ENCODE measurements around the gene AP4E1.
"Not testable (repeated sequence)": the region's sequence is repeated elsewhere in the genome, so short reads cannot be mapped to it uniquely, and the experiment has no call there.

AP4E1 gene

DNA sequence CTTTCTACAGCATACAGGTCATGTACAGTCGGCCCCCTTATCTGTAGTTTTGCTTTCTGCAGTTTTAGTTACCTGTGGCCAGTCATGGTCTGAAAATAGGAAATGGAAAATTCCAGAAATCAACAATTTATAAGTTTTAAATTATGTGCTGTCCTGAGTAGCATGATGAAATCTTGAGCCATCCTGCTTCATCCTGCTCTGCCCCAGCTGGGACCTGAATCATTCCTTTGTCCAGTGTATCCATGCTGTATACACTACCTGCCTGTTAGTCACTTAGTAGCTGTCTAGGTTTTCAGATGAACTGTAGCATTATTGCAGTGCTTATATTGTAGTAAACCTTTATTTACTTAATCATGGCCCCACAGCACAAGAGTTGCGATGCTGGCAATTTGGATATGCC is 44.8 kb downstream of the AP4E1 start:
- no peak for DNase-seq

DNA sequence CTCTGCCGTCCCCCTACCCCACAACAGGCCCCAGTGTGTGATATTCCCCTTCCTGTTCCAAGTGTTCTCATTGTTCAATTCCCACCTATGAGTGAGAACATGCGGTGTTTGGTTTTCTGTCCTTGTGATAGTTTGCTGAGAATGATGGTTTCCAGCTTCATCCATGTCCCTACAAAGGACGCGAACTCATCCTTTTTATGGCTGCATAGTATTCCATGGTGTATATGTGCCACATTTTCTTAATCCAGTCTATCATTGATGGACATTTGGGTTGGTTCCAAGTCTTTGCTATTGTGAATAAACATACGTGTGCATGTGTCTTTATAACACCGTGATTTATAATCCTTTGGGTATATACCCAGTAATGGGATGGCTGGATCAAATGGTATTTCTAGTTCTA is 46.4 kb downstream of the AP4E1 start:
- not testable (repeated sequence) for DNase-seq

DNA sequence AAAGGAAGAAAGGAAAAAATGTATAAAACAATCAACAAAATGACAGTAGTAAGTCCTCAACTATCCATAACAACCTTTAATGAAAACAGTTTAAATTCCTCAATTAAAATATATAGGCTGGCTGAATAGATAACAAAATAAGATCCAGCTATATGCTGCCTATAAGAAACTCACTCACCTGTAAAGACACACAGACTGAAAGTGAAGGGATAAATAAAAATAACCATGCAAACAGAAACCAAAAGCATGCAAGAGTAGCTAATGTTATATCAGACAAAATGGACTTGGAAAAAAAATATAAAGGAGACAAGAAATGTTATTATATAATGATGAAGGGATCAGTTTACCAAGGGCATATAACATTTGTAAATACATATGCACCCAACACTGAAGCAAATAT is 51.2 kb downstream of the AP4E1 start:
- no peak for DNase-seq

DNA sequence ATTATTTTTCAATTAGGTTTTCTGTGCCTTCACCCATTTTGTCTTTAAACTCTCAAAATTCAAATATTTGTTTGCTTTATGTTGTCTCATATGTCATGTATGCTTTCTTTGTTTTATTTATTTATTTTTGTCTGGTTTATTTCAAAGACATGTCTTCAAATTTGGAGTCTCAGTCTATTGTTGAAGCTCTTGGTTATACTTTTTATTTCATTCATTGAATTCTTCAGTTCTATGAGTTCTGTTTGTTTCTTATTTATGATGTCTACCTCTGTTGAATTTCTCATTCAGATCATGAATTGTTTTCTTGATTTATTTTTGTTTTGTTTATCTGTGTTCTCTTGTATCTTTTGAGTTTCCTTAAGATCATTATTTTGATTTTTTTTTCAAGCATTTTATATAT is 55.6 kb downstream of the AP4E1 start:
- DNase-seq = no peak

DNA sequence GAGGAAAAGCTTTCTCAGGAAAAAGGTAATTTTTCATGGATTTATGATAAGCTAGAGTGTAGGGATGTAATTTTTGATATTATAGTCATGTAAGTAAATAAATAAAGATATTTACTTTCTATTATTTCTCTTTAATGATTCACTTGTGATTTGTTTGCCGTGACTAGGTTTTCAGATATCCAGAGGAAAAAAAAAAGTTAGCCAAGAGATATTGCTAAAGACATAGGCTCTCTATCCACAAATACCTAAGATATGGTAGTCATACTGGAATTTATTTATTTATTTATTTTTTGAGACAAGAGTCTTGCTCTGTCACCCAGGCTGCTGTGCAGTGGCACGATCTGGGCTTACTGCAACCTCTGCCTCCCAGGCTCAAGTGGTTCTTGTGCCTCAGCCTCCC is 59.9 kb downstream of the AP4E1 start:
- DNase-seq = no peak

DNA sequence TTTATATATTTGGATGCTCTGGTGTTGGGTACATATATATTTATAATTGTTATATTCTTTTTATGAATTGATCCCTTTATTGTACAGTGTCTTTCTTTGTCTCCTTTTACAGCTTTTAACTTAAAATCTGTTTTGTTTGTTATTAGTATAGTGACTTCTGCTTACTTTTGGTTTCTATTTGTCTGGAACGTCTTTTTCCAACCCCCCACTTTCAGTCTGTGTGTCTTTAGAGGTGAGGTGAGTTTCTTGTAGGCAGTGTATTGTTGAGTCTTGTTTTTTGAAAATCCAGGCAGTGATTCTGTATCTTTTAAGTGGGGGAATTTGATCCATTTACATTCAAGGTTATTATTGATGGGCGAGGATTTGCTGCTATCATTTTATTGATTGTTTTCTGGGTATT is 62.0 kb downstream of the AP4E1 start:
- DNase-seq = no peak

DNA sequence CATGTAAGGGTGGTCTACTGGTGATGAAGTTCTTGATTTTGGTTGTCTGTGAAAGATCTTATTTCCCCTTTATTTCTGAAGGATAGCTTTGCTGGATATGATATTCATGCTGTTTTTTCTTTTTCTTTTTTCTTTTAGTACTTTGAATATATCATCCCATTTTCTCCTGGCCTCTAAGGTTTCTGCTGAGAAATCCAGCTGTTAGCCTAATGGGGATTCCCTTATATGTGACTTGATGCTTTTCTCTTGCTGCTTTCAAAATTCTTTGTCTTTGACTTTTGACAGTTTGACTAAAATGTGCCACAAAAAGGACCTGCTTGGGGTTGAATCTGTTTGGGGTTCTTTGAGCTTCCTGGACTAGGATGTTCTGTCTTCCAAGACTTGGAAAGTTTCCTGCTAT is 62.6 kb downstream of the AP4E1 start:
- no peak for DNase-seq

DNA sequence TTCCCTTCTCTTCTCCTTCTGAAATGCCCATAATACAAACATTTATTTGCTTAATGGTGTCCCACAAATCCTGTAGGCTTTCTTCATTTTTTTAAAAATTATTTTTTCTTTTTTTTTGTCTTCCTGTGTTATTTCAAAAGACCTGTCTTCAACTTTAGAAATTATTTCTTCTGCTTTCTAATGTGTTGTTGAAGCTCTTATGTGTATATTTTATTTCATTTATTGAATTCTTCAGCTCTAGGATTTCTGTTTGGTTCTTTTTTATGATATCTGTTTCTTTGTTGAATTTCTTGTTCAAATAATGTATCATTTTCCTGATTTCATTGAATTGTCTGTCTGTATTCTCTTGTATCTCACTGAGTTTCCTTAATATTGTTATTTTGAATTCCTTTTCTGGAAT is 63.1 kb downstream of the AP4E1 start:
- DNase-seq = no peak

DNA sequence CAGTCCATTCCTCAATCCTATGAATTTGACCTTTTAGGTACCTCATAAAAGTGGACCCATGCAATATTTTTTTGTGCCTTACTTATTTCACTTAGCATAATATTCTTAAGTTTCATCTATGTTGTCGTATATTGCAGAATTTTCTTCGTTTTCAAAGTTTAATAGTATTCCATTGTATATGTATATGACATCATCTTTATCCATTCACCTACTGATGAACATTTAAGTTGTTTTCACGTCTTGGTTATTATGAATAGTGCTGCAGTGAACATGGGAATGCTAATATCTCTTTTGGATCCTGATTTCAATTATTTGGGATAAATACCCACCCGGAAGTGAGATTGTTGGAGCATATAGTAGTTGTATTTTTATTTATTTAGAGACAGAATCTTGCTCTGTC is 65.1 kb downstream of the AP4E1 start:
- no peak for DNase-seq

DNA sequence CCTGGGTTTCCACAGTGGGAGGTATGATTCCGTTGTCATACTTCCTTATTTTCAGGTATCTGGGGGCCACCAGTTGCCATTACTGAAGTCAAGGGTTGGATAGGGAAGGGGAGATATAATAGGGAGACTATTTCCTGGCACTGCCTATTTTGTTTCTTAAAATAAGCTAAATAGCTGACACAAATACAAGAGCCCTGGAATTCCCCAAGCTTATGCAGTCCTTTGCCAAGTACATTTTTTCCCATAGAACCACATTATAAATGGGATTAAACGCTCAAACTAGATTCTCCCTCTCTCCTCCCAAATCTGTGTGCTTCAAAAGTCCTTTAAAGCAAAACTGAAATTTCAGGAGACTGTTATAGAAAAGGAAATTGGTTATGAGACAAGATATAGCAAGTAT is 68.7 kb downstream of the AP4E1 start:
- DNase-seq = no peak

DNA sequence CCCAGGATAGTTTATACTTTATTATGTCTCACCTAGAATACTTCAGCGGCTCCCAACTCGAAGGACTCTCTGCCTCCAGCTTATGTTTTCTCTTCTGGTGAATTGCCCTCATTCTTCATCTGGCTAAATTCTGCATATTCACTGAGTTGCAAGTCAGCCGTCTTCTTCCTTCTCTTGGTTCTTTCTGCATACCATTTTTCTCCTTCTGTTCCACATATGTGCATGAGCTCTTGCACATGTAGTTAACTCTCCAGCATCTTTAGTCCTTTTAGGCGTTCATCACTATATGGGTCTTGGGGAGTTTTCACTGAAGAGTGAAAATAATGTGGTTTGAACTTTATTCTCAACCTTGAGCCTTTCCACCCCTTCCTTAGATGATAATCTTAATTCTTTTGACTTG is 70.1 kb downstream of the AP4E1 start:
- no peak for DNase-seq

DNA sequence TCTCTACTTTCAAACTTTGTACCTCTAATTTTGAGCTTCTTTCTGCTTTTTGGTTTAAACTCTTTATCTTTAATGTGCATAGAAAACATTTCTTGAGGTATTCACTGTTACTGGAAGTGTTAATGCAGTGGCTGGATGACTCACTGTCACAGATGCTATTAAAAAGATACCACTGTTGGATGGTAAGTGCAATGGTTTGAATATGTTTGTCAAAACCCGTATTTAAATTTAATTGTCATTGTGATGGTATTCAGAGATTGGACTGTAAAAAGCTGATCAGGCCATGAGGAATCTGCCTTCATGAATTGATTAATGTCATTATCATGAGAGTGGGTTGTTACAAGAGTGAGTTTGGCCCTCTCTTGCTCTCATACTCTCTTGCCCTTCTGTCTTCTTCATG is 70.6 kb downstream of the AP4E1 start:
- no peak for DNase-seq

DNA sequence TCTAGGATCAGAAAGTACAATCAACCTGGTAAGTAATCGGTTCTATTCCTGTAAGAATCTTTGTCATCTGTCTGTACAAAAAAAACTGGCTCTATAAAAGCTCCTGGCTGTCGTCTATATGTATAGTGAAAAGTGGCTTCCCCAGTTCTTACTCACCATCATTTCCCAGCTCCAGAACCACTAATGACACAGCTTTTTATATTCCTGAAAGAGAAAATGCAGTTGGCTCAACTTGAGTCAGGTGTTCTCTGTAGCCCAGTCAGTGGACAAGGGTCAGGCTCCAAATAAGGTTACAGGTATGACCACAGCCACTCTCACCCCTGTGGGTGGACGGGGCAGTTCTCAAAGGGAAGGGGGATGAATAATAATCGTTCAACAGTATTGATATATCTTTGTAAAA is 85.1 kb downstream of the AP4E1 start:
- DNase-seq = no peak

DNA sequence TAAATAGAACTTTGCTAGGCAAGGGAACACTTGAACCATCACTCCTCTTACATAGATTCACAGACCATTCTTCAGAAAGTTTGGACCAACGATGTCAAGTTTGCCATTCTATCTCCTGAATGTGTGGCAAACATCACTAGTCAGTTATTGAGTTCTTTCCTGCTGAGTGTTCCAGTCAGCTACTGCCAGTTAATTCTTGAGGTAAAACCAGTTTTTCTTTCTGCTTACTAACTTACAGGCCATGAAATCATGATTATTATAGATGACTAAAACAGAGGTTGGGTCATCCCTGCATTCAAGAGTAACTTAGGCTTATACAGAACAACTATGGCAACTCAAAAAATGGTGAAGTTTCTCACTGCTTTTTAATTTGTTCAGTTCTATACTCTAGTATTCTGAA is 88.2 kb downstream of the AP4E1 start:
- DNase-seq = no peak

DNA sequence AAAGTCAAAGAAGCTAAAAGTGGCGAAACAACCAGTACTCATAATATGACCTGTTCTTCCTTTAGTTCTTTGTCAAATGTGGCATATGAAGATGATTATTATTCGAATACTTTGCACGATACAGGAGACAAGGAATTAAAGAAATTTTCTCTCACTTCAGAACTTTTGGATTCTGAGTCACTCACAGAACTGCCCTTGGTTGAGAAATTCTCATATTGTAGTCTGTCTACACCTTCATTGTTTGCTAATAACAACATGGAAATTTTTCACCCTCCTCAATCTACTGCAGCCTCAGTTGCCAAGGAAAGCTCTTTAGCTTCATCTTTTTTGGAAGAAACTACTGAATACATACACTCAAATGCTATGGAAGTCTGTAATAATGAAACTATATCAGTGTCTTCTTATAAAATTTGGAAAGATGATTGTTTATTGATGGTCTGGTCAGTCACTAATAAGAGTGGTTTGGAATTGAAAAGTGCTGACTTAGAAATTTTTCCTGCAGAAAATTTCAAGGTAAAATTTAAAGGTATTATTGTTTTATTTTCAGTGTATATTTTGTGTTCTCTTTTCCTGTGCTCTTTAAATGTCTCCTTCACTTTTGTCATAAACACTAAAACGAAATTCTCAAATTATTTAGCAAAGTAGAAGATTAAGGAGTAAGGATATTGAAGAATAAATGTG is 89.0 kb downstream of the AP4E1 start:
- DNase-seq = no peak

DNA sequence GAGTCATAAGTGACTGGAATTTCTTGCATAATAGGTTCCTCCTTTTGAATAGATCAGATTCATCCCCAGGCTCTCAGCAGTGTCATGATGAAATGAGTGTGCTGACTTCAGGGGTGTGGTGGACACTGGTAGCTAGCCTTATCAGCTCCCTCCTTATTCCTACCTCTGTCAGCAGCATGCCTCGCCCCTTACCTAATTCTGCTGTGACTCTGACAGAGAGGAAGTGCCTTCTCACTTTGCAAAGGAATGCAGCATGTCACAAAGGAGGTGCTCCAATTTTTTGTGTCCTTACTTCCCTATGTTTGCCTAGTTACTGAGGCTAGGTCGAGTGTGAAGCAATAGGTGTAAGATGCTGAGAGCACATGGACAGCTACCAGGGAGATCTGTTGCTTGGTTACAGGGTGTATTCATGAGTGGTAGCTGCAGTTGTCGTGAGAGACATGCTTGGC is 95.6 kb downstream of the AP4E1 start:
- no peak for DNase-seq

DNA sequence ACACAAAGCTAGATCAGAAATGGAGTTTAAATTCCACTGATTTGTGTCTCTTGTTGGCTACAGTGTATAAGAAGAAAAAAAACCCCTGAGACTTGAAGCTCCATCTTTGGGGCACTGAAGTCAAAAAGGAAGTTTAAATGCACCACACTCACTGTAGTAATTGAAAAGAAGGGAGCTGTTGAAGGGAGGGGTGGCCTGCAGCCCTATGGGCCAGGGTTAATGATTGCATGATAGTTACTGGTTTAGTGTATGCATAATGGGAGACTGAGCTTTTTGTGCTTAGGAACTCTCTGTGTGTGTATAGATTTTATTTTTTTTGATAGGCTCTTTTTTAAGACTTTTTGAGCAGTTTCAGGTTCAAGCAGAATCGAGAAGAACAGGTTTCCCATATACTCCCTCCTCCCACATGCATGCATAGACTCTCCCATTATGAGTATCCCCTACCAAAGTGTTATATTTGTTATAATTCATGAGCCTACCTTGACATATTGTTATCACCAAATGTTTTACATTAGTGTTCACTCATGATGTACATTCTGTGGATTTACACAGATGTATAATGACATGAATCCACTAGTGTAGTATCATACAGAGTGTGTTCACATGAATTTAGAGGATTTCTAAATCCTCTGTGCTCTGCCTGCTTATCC is 98.0 kb downstream of the AP4E1 start:
- DNase-seq = no peak

DNA sequence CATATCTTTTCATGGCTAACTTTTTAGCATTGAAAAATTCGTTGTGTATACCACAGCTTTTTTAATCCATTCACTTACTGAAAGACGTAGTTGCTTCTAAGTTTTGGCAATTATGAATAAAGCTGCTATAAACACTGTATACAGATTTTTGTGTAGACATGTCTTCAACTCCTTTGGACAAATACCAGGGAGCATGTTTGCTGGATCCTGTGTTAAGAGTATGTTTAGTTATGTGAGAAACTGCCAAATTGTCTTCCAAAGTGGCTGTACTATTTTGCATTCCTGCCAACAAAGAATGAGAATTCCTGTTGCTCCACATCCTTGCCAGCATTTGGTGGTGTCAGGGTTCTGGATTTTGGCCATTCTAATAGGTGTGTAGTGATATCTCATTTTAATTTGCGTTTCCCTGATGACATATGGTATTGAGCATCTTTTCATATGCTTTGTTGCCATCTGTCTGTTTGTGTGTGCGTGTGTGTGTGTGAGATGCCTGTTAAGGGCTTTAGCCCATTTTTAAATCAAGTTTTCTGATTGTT is 98.7 kb downstream of the AP4E1 start:
- DNase-seq = no peak

DNA sequence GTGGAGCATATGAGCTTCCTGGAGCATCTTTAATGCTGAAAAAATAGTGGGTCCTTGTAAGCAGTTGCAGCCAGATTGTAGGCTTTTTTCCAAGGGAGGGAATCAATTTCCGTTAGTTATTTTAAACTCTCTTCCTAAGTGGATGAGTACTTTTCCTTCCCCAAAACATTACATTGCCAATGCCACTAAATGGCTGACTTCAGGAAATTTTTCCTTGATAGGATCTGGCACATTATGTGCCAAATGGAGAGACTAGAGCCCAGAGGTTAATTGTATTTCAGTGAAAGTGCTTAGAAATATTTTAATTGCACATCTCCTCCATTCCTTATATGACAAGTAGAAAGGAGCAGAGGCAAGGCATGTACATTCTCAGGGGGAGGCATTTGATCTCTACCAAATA is 102.7 kb downstream of the AP4E1 start:
- DNase-seq = no peak

DNA sequence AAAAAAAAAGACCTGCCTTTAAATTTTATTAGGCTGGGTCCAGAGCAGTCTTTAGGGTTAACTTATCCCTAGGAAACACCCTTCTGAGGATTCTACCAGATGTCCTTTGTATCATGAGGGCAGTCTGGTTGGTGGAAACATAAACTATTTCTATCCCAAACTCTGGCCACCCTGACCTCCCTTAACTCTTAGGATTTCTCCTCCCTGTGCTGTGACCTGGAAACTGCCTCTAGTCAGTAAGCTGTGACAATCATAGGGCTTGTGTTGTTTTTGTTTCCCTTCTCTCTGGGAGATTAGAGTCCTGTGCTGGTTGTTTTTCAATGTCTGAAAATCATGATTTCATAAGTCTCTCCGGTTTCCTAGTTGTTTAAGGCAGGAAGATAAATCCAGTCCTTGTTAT is 108.1 kb downstream of the AP4E1 start:
- no peak for DNase-seq

DNA sequence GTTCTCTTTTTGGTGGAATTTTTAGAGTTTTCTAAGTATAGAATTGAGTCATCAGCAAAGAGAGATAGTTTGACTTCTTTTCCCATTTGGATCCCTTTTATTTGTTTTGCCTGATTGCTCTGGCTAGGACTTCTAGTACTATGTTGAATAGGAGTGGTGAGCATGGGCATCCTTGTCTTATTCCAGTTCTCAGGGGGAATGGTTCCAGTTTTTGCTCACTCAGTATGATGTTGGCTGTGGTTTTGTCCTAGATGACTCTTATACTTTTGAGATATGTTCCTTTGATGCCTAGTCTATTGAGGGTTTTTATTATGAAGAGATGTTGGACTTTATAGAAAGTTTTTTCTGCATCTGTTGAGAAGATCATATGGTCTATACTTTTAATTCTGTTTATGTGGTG is 113.7 kb downstream of the AP4E1 start:
- no peak for DNase-seq

DNA sequence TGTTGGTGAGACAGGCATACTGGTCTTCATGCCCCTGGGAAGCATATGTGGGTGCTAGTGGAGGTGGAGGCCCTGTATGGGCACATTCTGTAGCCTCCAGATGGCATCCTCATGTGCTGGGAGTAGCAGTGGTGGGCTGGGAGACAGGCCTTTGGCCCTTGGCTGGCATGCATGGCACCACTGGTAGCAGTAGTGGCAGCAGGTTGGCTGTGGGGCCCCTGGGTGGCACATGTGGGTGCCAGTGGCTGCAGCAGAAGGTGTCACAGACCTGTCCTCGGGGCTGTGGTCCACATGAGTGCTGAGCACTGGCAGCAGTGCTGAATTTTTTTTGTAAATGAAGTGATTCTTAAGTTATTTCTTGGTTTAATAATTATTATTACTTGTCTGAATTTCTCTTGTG is 115.0 kb downstream of the AP4E1 start:
- DNase-seq = no peak

DNA sequence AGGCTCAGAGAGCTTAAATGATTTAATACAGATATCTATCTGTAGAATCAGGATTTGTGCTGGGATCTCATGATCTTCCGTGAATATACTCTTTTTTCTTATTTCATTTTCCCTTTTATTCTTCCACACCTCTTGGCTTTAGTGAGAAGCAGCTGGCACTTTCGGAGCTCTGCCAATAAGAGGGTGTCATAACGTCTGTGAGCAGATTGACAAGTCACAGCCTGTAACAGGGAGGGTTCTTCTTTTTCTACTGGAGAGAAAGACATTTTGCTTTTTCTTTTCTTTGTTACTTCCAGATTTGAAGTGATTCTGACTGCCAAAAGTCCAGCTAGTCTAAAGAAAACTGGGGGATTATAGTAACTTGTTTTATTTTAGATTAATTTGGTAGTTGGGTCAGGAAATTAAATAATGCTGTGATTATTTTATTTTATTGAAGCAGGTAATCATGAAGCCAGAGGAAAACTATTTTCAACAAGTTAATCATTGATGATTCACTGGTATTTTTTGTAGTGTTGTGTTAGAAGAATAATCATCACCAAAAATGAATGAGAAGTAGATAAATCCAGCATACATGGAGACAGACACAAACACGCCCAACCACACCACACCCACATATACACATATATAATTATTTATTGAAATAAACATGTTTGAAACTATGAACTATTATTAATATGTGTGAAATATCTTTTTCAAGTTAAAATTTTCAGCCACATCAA is 116.4 kb downstream of the AP4E1 start:
- DNase-seq = no peak

DNA sequence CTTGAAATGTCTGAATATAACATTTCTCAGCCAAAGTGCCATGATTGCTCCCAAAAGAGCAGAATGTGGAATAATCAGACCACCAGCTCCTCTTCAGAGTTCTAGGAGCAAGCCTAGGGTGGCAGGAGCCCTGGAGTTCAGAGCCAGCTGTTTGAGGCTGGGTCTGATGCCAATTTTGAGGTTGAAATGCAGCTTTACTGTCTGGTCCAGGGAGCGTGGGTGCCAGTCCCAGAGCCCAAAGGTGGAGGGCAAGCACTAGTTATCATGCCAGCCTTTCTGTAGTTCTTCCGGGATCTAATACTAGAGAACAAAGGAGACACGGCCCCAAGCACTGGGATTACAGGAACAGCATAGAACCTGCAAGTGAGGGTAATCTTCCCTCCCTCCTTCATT is 117.0 kb downstream of the AP4E1 start:
- no peak for DNase-seq

Data from NCI-H526 (cell line).